ENCODE measurements around the gene ZNF605.

The ZNF605 gene

GRCh38 chr12:132936163-132936562 lies 19.9 kb downstream of the ZNF605 start:
- Histone ChIP-seq H2AFZ (ENCODE audit: low read depth) (no peak overlapping the region), H3K4me3 (IDR thresholded peaks at IDR 0.05; ENCODE audit: insufficient read depth, low read depth, low read length) (no peak overlapping the region), H3K9ac (no peak overlapping the region), H4K20me1 (ENCODE audit: insufficient read depth) (no peaks in the 10 kb centered on the region), H3K4me1 (ENCODE audit: low read depth, poor library complexity, severe bottlenecking) (no peaks in the 10 kb centered on the region), H3K36me3 (ENCODE audit: insufficient read depth) (no peaks in the 10 kb centered on the region), H3K27me3 (ENCODE audit: insufficient read depth, low read depth) (no peaks in the 10 kb centered on the region), H3K4me2 (no peak overlapping the region), H3K79me2 (ENCODE audit: insufficient read depth, low read depth) (no peaks in the 10 kb centered on the region), H3K27ac (no peak overlapping the region)
- TF ChIP-seq CTCF (conservative IDR thresholded peaks at IDR 0.05; ENCODE audit: low read depth, low read length): no peak

- H3K27me3 ChIP-seq (ENCODE audit: insufficient read depth, low read depth): no peaks in the 10 kb centered on the region
- H3K4me2 ChIP-seq: no peak overlapping the region
- no peaks in the 10 kb centered on the region for H4K20me1 ChIP-seq (ENCODE audit: insufficient read depth)
- no peaks in the 10 kb centered on the region for H3K4me1 ChIP-seq (ENCODE audit: low read depth, poor library complexity, severe bottlenecking)
- no peaks in the 10 kb centered on the region for H3K79me2 ChIP-seq (ENCODE audit: insufficient read depth, low read depth)
- H3K36me3 ChIP-seq (ENCODE audit: insufficient read depth): no peaks in the 10 kb centered on the region
- no peak overlapping the region for H3K27ac ChIP-seq
- H2AFZ ChIP-seq (ENCODE audit: low read depth): no peak overlapping the region
- TF ChIP-seq CTCF (conservative IDR thresholded peaks at IDR 0.05; ENCODE audit: low read depth, low read length): no peak
- H3K4me3 ChIP-seq (IDR thresholded peaks at IDR 0.05; ENCODE audit: insufficient read depth, low read depth, low read length): no peak overlapping the region
- no peak overlapping the region for H3K9ac ChIP-seq
These were observed 29.7 kb downstream of the ZNF605 start for GRCh38 chr12:132926415-132926833.

- no peak for TF ChIP-seq CTCF (conservative IDR thresholded peaks at IDR 0.05; ENCODE audit: low read depth, low read length)
- H3K27ac ChIP-seq: no peak overlapping the region
- H3K4me3 ChIP-seq (IDR thresholded peaks at IDR 0.05; ENCODE audit: insufficient read depth, low read depth, low read length): no peak overlapping the region
These were observed 30.3 kb downstream of the ZNF605 start for GRCh38 chr12:132925597-132926414.

GRCh38 chr12:132924356-132924755 lies 31.8 kb downstream of the ZNF605 start:
- Histone ChIP-seq H3K27ac (no peak overlapping the region), H3K36me3 (ENCODE audit: insufficient read depth) (no peaks in the 10 kb centered on the region), H3K27me3 (ENCODE audit: insufficient read depth, low read depth) (no peaks in the 10 kb centered on the region), H3K9ac (no peak overlapping the region), H3K4me1 (ENCODE audit: low read depth, poor library complexity, severe bottlenecking) (no peaks in the 10 kb centered on the region), H3K4me2 (no peak overlapping the region), H3K4me3 (IDR thresholded peaks at IDR 0.05; ENCODE audit: insufficient read depth, low read depth, low read length) (no peak overlapping the region), H3K79me2 (ENCODE audit: insufficient read depth, low read depth) (no peaks in the 10 kb centered on the region), H2AFZ (ENCODE audit: low read depth) (no peak overlapping the region), H4K20me1 (ENCODE audit: insufficient read depth) (no peaks in the 10 kb centered on the region)
- no peak for TF ChIP-seq CTCF (conservative IDR thresholded peaks at IDR 0.05; ENCODE audit: low read depth, low read length)

More at GRCh38 chr12:132925597-132926414, 30.3 kb downstream of the ZNF605 start:
- Histone ChIP-seq H3K27me3 (ENCODE audit: insufficient read depth, low read depth) (no peaks in the 10 kb centered on the region), H3K36me3 (ENCODE audit: insufficient read depth) (no peaks in the 10 kb centered on the region), H3K9ac (no peak overlapping the region), H3K4me1 (ENCODE audit: low read depth, poor library complexity, severe bottlenecking) (no peaks in the 10 kb centered on the region), H3K79me2 (ENCODE audit: insufficient read depth, low read depth) (no peaks in the 10 kb centered on the region), H4K20me1 (ENCODE audit: insufficient read depth) (no peaks in the 10 kb centered on the region), H3K4me2 (no peak overlapping the region), H2AFZ (ENCODE audit: low read depth) (no peak overlapping the region)

All from KMS-11 (cell line).